ENCODE data around the gene CD59. TPM values are rescaled to one million over a fixed set of nuclear protein-coding genes. Genes with fewer than 3 reads are reported as not detected.

The CD59 gene
- total RNA-seq, 4 donors from 2014 or later, result 327 to 685 (median 490) TPM

GRCh38 chr11:33700502-33701271, 35.5 kb downstream of the CD59 start, which contains the start of gene C11orf91:
Gene C11orf91, minus strand, starts transcription at chr11:33700826. Its CDS starts 86 bp downstream, at chr11:33700740.
- ATAC-seq (ENCODE audit: low FRiP score) (peak; percentile 88), DNase-seq (ENCODE audit: low spot score) (peak; percentile 86)
- TF ChIP-seq CTCF (IDR thresholded peaks at IDR 0.05), result no peak

- no peak for DNase-seq (ENCODE audit: low spot score)
- ATAC-seq (ENCODE audit: low FRiP score), result no peak
- no peak for TF ChIP-seq CTCF (IDR thresholded peaks at IDR 0.05)
Observed at GRCh38 chr11:33700063-33700501, 36.1 kb downstream of the CD59 start.

GRCh38 chr11:33699515-33700062, 36.6 kb downstream of the CD59 start:
- TF ChIP-seq CTCF (IDR thresholded peaks at IDR 0.05), result no peak
- no peak for DNase-seq (ENCODE audit: low spot score)
- no peak for ATAC-seq (ENCODE audit: low FRiP score)

- TF ChIP-seq CTCF (IDR thresholded peaks at IDR 0.05), result no peak
- DNase-seq (ENCODE audit: low spot score) (no peak), ATAC-seq (ENCODE audit: low FRiP score) (no peak)
Observed at GRCh38 chr11:33698921-33699320, 37.3 kb downstream of the CD59 start.

GRCh38 chr11:33697997-33698396, 38.2 kb downstream of the CD59 start:
- no peak for DNase-seq (ENCODE audit: low spot score)
- ATAC-seq (ENCODE audit: low FRiP score), result no peak
- no peak for TF ChIP-seq CTCF (IDR thresholded peaks at IDR 0.05)

GRCh38 chr11:33696931-33697638, 39.1 kb downstream of the CD59 start:
- ATAC-seq (ENCODE audit: low FRiP score), result no peak
- TF ChIP-seq CTCF (IDR thresholded peaks at IDR 0.05), result no peak
- no peak for DNase-seq (ENCODE audit: low spot score)

Measured in omental fat pad (tissue), 4 donors.